ENCODE results near the gene MEIS3.
"Not testable (repeated sequence)": the region's sequence is repeated elsewhere in the genome, so short reads cannot be mapped to it uniquely, and the experiment has no call there.

Gene MEIS3

GRCh38 chr19:47389150-47389556, 30.2 kb downstream of the MEIS3 start:
- TF ChIP-seq CTCF (conservative IDR thresholded peaks at IDR 0.05): no peak
- TF ChIP-seq ZFX (IDR thresholded peaks at IDR 0.05): no peak
- no peak overlapping the region for H3K27ac ChIP-seq

- H3K27ac ChIP-seq: not testable (repeated sequence)
Measured at GRCh38 chr19:47388721-47389120, 30.6 kb downstream of the MEIS3 start.

GRCh38 chr19:47387623-47388022, 31.7 kb downstream of the MEIS3 start:
- H3K27ac ChIP-seq: not testable (repeated sequence)

- not testable (repeated sequence) for H3K27ac ChIP-seq
Measured at GRCh38 chr19:47386582-47386981, 32.7 kb downstream of the MEIS3 start.

GRCh38 chr19:47384533-47384932, 34.8 kb downstream of the MEIS3 start:
- not testable (repeated sequence) for H3K27ac ChIP-seq

GRCh38 chr19:47383890-47384289, 35.4 kb downstream of the MEIS3 start:
- H3K27ac ChIP-seq: not testable (repeated sequence)

GRCh38 chr19:47381653-47382279, 37.6 kb downstream of the MEIS3 start:
- no peak overlapping the region for H3K27ac ChIP-seq
- no peak for TF ChIP-seq ZFX (IDR thresholded peaks at IDR 0.05)
- no peak for TF ChIP-seq CTCF (conservative IDR thresholded peaks at IDR 0.05)

- TF ChIP-seq ZFX (IDR thresholded peaks at IDR 0.05) (no peak), CTCF (conservative IDR thresholded peaks at IDR 0.05) (no peak)
- no peak overlapping the region for H3K27ac ChIP-seq
Measured at GRCh38 chr19:47381121-47381520, 38.2 kb downstream of the MEIS3 start.

GRCh38 chr19:47380559-47380958, 38.8 kb downstream of the MEIS3 start:
- H3K27ac ChIP-seq: no peak overlapping the region

GRCh38 chr19:47379381-47379938, 39.9 kb downstream of the MEIS3 start:
- no peak for TF ChIP-seq CTCF (conservative IDR thresholded peaks at IDR 0.05)
- TF ChIP-seq ZFX (IDR thresholded peaks at IDR 0.05): no peak
- no peak overlapping the region for H3K27ac ChIP-seq

More at GRCh38 chr19:47380559-47380958, 38.8 kb downstream of the MEIS3 start:
- TF ChIP-seq CTCF (conservative IDR thresholded peaks at IDR 0.05) (no peak), ZFX (IDR thresholded peaks at IDR 0.05) (no peak)

Data from C4-2B (cell line).